ENCODE data around the gene ZNF641. TPM values are rescaled to one million over a fixed set of nuclear protein-coding genes. Genes with fewer than 3 reads are reported as not detected.

Gene ZNF641
- total and polyA plus RNA-seq, 7 experiments from 2014 or later: 13.4 to 50.3 (median 26.9) TPM

- CTCF ChIA-PET: no interaction called here
- Histone ChIP-seq H3K27me3 (ENCODE audit: control insufficient read depth in 2 of 2, insufficient read depth in 2 of 2, low read length in 2 of 2) (no peaks in the 10 kb centered on the region), H3K36me3 (ENCODE audit: control insufficient read depth in 2 of 3, insufficient read depth in 3 of 3, low read length in 3 of 3) (no peaks in the 10 kb centered on the region), H3K4me1 (ENCODE audit: control insufficient read depth in 2 of 2, insufficient read depth in 2 of 2, low read length in 2 of 2) (no peaks in the 10 kb centered on the region), H3K4me3 (ENCODE audit: low read length) (no peak overlapping the region), H3K27ac (ENCODE audit: low read depth, low read length) (no peak overlapping the region), H3K9me3 (ENCODE audit: control insufficient read depth in 2 of 3, low read length in 3 of 3) (no peaks in the 10 kb centered on the region)
- intact Hi-C loops (cut with micrococcal nuclease): no loop called here
- ATAC-seq: no peak
- no peak for DNase-seq
- no peak overlapping the region for H3K27ac Mint-ChIP-seq
- H3K4me3 Mint-ChIP-seq: no peak overlapping the region
- H3K27me3 Mint-ChIP-seq: peaks cover 0 to 8% (median 4%) of the 10 kb centered on the region in 5 donors
- POLR2A ChIA-PET: no interaction called here
- H3K4me1 Mint-ChIP-seq: peaks cover 0 to 30% (median 14%) of the 10 kb centered on the region in 7 donors
- peaks cover 0 to 4% (median 0%) of the 10 kb centered on the region in 11 donors for H3K9me3 Mint-ChIP-seq
- peaks cover 0 to 6% (median 3%) of the 10 kb centered on the region in 5 donors for H3K36me3 Mint-ChIP-seq
Measured at GRCh38 chr12:48329199-48329939, 21.4 kb downstream of the ZNF641 start.

- H3K4me3 ChIP-seq (ENCODE audit: low read length): no peak overlapping the region
- Mint-ChIP-seq H3K4me1 (peaks cover 0 to 6% (median 4%) of the 10 kb centered on the region in 7 donors), H3K9me3 (peaks cover 3 to 15% (median 10%) of the 10 kb centered on the region in 11 donors), H3K27me3 (peaks cover 0 to 4% (median 0%) of the 10 kb centered on the region in 5 donors), H3K27ac (no peak overlapping the region), H3K4me3 (no peak overlapping the region), H3K36me3 (peaks cover 0 to 6% (median 0%) of the 10 kb centered on the region in 5 donors)
- no peaks in the 10 kb centered on the region for H3K4me1 ChIP-seq (ENCODE audit: control insufficient read depth in 2 of 2, insufficient read depth in 2 of 2, low read length in 2 of 2)
- no peaks in the 10 kb centered on the region for H3K36me3 ChIP-seq (ENCODE audit: control insufficient read depth in 2 of 3, insufficient read depth in 3 of 3, low read length in 3 of 3)
- DNase-seq: no peak
- no peak for ATAC-seq
- intact Hi-C loops (cut with micrococcal nuclease): no loop called here
- no peaks in the 10 kb centered on the region for H3K9me3 ChIP-seq (ENCODE audit: control insufficient read depth in 2 of 3, low read length in 3 of 3)
- H3K27ac ChIP-seq (ENCODE audit: low read depth, low read length): no peak overlapping the region
- ChIA-PET CTCF (no interaction called here), POLR2A (no interaction called here)
- no peaks in the 10 kb centered on the region for H3K27me3 ChIP-seq (ENCODE audit: control insufficient read depth in 2 of 2, insufficient read depth in 2 of 2, low read length in 2 of 2)
Measured at GRCh38 chr12:48316491-48316890, 34.2 kb downstream of the ZNF641 start.

GRCh38 chr12:48311313-48311712, 39.4 kb downstream of the ZNF641 start:
- peaks cover 0 to 6% (median 2%) of the 10 kb centered on the region in 11 donors for H3K9me3 Mint-ChIP-seq
- CTCF ChIA-PET: no interaction called here
- H3K27me3 ChIP-seq (ENCODE audit: control insufficient read depth in 2 of 2, insufficient read depth in 2 of 2, low read length in 2 of 2): no peaks in the 10 kb centered on the region
- no peak for DNase-seq
- H3K27ac ChIP-seq (ENCODE audit: low read depth, low read length): no peak overlapping the region
- peaks cover 0 to 6% (median 4%) of the 10 kb centered on the region in 7 donors for H3K4me1 Mint-ChIP-seq
- POLR2A ChIA-PET: no interaction called here
- no peaks in the 10 kb centered on the region for H3K36me3 ChIP-seq (ENCODE audit: control insufficient read depth in 2 of 3, insufficient read depth in 3 of 3, low read length in 3 of 3)
- H3K4me1 ChIP-seq (ENCODE audit: control insufficient read depth in 2 of 2, insufficient read depth in 2 of 2, low read length in 2 of 2): no peaks in the 10 kb centered on the region
- intact Hi-C loops (cut with micrococcal nuclease): no loop called here
- no peaks in the 10 kb centered on the region for H3K9me3 ChIP-seq (ENCODE audit: control insufficient read depth in 2 of 3, low read length in 3 of 3)
- H3K4me3 ChIP-seq (ENCODE audit: low read length): no peak overlapping the region
- ATAC-seq: no peak
- H3K27me3 Mint-ChIP-seq: peaks cover 0 to 3% (median 0%) of the 10 kb centered on the region in 5 donors
- H3K36me3 Mint-ChIP-seq: peaks cover 0 to 2% (median 0%) of the 10 kb centered on the region in 5 donors
- H3K4me3 Mint-ChIP-seq: no peak overlapping the region
- no peak overlapping the region for H3K27ac Mint-ChIP-seq

- H3K9me3 ChIP-seq (ENCODE audit: control insufficient read depth in 2 of 3, low read length in 3 of 3): no peaks in the 10 kb centered on the region
- no peaks in the 10 kb centered on the region for H3K36me3 ChIP-seq (ENCODE audit: control insufficient read depth in 2 of 3, insufficient read depth in 3 of 3, low read length in 3 of 3)
- no peaks in the 10 kb centered on the region for H3K27me3 ChIP-seq (ENCODE audit: control insufficient read depth in 2 of 2, insufficient read depth in 2 of 2, low read length in 2 of 2)
- intact Hi-C loops (cut with micrococcal nuclease): no loop called here
- no peak overlapping the region for H3K27ac ChIP-seq (ENCODE audit: low read depth, low read length)
- H3K4me1 ChIP-seq (ENCODE audit: control insufficient read depth in 2 of 2, insufficient read depth in 2 of 2, low read length in 2 of 2): no peaks in the 10 kb centered on the region
- H3K27ac Mint-ChIP-seq: no peak overlapping the region
- H3K9me3 Mint-ChIP-seq: no peaks in the 10 kb centered on the region
- no peak overlapping the region for H3K4me3 Mint-ChIP-seq
- H3K36me3 Mint-ChIP-seq: no peaks in the 10 kb centered on the region
- DNase-seq: no peak
- ChIA-PET CTCF (no interaction called here), POLR2A (no interaction called here)
- H3K4me1 Mint-ChIP-seq: peaks cover 0 to 5% (median 4%) of the 10 kb centered on the region in 7 donors
- no peak for ATAC-seq
- H3K4me3 ChIP-seq (ENCODE audit: low read length): no peak overlapping the region
- peaks cover 0 to 3% (median 0%) of the 10 kb centered on the region in 5 donors for H3K27me3 Mint-ChIP-seq
Measured at GRCh38 chr12:48307269-48307668, 43.5 kb downstream of the ZNF641 start.

- H3K4me1 ChIP-seq (ENCODE audit: control insufficient read depth in 2 of 2, insufficient read depth in 2 of 2, low read length in 2 of 2): no peaks in the 10 kb centered on the region
Measured at GRCh38 chr12:48305190-48305589, 45.5 kb downstream of the ZNF641 start.

GRCh38 chr12:48302161-48302911, 48.4 kb downstream of the ZNF641 start:
- H3K4me3 Mint-ChIP-seq: no peak overlapping the region
- H3K9me3 Mint-ChIP-seq: no peaks in the 10 kb centered on the region
- intact Hi-C loops (cut with micrococcal nuclease): no loop called here
- no peaks in the 10 kb centered on the region for H3K36me3 Mint-ChIP-seq
- Histone ChIP-seq H3K36me3 (ENCODE audit: control insufficient read depth in 2 of 3, insufficient read depth in 3 of 3, low read length in 3 of 3) (no peaks in the 10 kb centered on the region), H3K9me3 (ENCODE audit: control insufficient read depth in 2 of 3, low read length in 3 of 3) (no peaks in the 10 kb centered on the region), H3K4me3 (ENCODE audit: low read length) (no peak overlapping the region), H3K4me1 (ENCODE audit: control insufficient read depth in 2 of 2, insufficient read depth in 2 of 2, low read length in 2 of 2) (no peaks in the 10 kb centered on the region), H3K27ac (ENCODE audit: low read depth, low read length) (no peak overlapping the region), H3K27me3 (ENCODE audit: control insufficient read depth in 2 of 2, insufficient read depth in 2 of 2, low read length in 2 of 2) (no peaks in the 10 kb centered on the region)
- no peak overlapping the region for H3K27ac Mint-ChIP-seq
- DNase-seq: no peak
- H3K27me3 Mint-ChIP-seq: peaks cover 0 to 12% (median 6%) of the 10 kb centered on the region in 5 donors
- ChIA-PET POLR2A (interaction anchor here (0.7 kb wide), 1 partner anchor 11 kb away, joined by 3 read pairs; no protein-coding TSS in a partner anchor), CTCF (no interaction called here)
- H3K4me1 Mint-ChIP-seq: peaks cover 0 to 1% (median 0%) of the 10 kb centered on the region in 7 donors
- ATAC-seq: no peak

More at GRCh38 chr12:48305190-48305589, 45.5 kb downstream of the ZNF641 start:
- ATAC-seq (no peak), DNase-seq (no peak)
- H3K9me3 ChIP-seq (ENCODE audit: control insufficient read depth in 2 of 3, low read length in 3 of 3): no peaks in the 10 kb centered on the region
- POLR2A ChIA-PET: no interaction called here
- no peaks in the 10 kb centered on the region for H3K4me1 Mint-ChIP-seq
- H3K27me3 ChIP-seq (ENCODE audit: control insufficient read depth in 2 of 2, insufficient read depth in 2 of 2, low read length in 2 of 2): no peaks in the 10 kb centered on the region
- CTCF ChIA-PET: no interaction called here
- no peaks in the 10 kb centered on the region for H3K36me3 Mint-ChIP-seq
- H3K36me3 ChIP-seq (ENCODE audit: control insufficient read depth in 2 of 3, insufficient read depth in 3 of 3, low read length in 3 of 3): no peaks in the 10 kb centered on the region
- H3K9me3 Mint-ChIP-seq: no peaks in the 10 kb centered on the region
- peaks cover 0 to 3% (median 0%) of the 10 kb centered on the region in 5 donors for H3K27me3 Mint-ChIP-seq
- intact Hi-C loops (cut with micrococcal nuclease): no loop called here
- no peak overlapping the region for H3K27ac ChIP-seq (ENCODE audit: low read depth, low read length)
- H3K4me3 ChIP-seq (ENCODE audit: low read length): no peak overlapping the region
- no peak overlapping the region for H3K4me3 Mint-ChIP-seq
- H3K27ac Mint-ChIP-seq: no peak overlapping the region
